ENCODE results near the gene SYK.
"Not testable (repeated sequence)": the region's sequence is repeated elsewhere in the genome, so short reads cannot be mapped to it uniquely, and the experiment has no call there.

The SYK gene

DNA sequence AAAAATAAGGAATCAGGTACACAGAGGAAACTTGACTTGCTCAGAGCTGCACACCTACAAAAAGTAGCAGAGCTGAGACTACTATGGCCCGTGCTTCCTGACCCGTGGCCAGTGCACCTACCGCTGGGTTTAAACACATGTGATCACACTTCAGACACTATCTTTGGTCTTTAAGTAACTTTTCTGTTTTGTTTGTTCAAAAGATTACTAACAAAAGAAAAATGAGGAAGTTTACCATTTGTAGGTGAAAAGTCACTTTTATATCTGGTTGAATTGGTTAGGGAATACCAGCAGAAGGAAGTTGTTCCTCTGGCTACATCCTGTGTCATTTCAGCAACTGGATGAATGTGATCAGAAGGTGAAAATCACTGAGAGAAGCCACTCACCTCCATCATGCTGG lies 6.5 kb upstream of the SYK start:
- DNase-seq (ENCODE audit: insufficient read length, low spot score) = no peak

DNA sequence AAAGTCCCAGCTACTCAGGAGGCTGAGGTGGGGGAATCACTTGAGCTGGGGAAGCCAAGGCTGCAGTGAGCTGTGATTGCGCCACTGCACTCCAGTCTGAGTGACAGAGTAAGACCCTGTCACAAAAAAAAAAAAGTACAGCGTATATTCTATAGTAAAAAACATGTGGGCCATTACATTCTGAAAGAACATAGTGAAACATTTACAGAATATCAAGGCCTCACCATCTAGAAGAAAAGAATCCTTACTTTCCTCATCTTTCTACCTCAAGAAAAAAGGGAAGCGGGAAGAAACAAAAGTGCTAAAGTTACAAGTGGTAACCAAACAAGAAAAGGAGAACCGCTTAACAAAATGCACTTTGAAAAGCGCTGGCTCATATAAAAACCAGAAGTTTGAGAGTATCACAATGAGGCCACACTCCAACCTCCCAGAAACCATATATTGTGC lies 5.7 kb upstream of the SYK start:
- FAIRE-seq (peak; percentile 96), DNase-seq (ENCODE audit: insufficient read length, low spot score) (no peak)

More for the DNA sequence above, 6.5 kb upstream of the SYK start:
- FAIRE-seq = peak; percentile 95

DNA sequence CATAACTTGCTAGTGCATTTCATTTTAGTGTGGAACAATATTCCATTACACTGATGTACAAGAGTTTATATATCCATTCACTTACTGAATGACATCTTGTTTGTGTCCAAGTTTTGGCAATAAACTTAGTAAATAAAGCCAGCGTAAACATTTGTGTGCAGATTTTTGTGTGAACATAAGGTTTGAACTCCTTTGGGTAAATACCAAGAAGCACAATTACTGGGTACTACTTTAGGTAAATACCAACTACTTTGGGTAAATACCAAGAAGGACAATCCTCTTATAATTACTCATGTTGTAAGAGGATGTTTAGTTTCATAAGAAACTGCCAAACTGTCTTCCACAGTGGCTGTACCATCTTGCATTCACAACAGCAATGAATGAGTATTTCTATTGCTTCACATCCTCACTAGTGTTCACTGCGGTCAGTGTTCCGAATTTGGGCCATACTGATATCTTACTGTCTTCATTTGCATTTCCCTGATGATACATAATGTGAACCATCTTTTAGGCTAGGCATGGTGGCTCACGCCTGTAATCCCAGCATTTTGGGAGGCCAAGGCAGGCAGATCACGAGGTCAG lies 2.3 kb upstream of the SYK start:
- DNase-seq (ENCODE audit: insufficient read length, low spot score) = no peak
- FAIRE-seq = peak; percentile 53

DNA sequence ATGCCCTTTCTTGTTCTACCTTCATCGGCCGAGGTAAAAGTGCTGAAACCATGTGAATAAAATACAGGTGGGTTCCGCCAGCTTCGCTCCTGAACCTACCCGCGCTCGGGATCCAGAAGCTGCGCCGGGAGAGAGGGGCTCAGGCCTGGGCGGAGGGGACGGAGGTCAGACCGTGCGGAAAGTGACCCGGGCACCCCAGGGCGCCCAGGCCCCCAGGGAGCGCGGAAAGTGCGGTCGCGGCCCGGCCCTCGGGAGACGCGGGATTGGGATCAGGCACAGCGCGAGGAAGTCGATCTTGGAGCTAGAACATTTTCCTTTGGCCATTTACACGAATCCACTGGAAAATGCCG lies 329 bp downstream of the SYK start:
- no peak for DNase-seq (ENCODE audit: insufficient read length, low spot score)
- FAIRE-seq = peak; percentile 86

DNA sequence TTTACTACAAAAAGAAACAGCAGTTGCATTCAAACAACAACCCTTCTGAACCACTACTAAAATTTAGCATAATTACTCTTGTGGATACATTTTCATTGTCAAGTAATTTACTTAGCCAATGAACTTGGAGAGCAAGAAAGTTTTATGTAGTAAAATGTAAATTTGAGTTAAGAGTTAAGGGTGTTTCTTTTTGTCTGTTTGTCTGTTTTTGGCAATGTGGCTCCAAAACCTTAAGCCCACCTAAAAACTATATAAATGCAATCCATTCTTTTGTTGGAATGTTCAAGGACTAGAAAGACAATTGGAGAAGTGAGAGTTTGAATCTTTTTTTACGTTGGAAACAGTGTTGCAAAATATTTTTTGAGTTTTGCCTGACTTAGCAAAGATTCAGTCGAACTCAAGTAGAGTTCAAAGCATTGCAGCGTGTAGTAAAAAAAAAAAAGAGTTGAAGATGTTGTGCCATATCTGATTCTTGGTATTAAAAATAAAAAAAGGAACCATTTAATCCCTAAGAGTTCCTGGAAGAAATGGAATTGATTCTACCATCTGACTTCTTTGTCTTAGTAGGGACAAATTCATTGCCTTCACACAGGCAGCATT lies 867 bp downstream of the SYK start:
- DNase-seq (ENCODE audit: insufficient read length, low spot score) (no peak), FAIRE-seq (peak; percentile 70)

DNA sequence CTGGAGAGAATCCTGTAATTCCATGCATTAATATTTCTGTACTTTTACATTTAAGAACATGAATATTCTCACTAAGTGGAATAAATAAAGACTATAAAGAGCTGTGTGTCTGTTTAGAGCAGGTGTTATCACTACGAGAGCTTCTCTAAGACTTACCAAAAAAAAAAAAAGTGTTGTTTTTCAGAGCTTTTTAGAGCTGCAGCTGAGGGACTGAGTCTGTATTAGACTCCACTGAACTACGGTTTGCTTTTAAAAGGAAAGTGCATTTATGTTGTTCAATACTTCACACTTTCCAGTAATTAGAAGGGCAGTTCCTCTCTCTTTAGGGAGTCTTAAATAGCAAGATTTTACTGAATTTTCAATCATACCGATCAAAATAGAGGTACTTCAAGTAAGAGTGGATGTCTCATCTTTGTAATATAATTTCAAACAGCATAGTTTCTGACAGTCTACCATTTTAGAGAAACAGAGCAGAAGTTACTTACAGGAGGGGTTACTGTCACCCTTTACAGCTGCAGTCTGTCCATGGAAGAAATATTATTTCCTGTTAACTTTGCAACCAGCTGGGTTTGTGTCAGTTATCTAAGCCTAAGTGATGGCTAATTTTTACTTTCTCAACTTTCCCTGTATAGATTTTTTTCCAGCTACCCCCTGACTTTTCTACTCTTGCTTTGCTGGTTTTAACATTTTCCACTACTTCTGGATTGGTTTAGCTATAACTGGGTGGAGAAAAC lies 2.4 kb downstream of the SYK start:
- DNase-seq (ENCODE audit: insufficient read length, low spot score) (no peak), FAIRE-seq (peak; percentile 94)

DNA sequence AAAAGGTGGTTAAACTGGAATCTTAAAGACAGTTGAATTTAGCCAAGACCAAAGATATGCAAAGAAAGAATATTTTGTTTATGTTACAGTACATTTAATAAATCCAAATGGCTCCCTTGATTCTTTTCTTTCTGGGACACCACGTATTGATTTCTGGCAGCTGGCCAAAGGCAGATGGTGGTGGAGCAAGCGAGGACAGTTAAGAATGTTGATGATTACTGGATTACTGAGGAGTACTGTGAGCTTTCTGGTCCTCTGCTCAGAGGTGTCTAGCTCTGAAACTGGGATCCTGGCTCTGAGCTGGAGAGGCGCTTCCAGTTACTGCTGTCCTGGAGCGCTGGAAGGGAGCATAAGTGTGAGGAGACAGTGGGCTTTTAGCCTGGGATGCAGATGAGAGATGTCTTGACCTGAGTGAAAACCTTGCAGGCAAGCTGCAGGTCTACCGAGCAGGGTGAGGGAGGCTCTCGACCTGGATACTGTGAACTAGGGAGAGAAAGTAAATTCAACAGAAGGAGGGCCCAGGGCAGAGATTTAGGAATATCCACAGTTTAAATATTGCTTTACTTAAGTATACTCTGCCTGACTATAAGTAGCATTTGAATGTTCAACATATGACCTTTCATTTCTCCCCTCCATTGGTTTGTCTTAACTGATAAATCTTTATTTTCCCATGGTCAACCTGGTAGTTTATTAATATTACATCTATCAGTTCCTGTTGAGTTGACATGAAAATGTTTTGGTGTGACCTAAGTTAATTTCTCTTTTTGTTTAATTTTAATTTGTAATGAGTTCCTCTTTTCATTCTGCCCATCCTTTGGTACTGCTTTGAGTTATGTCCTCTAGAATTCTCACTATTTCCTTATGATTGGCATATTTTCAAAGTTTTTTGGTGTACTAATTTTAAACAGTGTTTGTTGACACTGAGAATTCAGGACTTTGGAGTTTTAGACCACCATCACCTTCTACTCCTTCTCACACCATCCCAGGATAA lies 3.7 kb downstream of the SYK start:
- FAIRE-seq (no peak), DNase-seq (ENCODE audit: insufficient read length, low spot score) (no peak)

DNA sequence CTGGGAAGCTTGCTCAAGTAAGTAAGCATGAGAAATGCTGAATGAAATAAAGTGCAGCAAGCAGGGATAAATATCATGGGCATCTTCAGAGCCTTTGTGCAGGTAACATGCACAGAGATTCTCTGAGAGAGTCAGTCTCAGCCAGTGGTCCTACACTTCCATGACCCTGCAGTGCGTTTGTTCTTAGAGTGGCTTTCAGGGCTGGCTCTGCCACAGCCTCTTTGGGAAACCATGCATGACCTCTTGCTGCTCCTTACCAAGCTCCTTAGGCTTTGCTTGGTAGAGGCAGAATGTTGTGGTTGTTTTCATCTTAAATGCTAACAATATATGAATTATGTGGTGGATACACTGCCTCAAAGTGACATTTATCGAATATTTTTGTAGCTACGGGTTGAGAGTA lies 5.4 kb downstream of the SYK start:
- FAIRE-seq (no peak), DNase-seq (ENCODE audit: insufficient read length, low spot score) (no peak)

DNA sequence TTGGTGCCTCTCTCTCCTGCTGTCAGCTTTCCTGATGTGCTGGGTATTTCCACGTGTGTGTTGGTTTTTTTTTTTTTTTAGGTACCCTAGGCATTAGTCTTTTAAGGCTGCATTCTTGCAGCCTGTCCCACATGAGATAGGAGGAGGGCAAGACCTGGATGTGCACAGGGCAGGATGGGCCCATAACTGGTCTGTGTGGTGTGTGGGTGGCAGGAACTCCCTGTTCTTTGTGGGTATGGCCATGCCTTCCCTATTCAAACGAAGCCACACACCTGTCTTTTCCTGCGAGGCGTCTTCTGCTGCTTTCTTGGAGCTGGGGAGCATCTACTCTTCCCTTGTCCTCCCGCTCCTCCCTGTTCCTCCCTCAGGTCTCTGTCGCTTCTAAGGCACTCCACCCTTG lies 6.8 kb downstream of the SYK start:
- DNase-seq (ENCODE audit: insufficient read length, low spot score) (no peak), FAIRE-seq (peak; percentile 90)

DNA sequence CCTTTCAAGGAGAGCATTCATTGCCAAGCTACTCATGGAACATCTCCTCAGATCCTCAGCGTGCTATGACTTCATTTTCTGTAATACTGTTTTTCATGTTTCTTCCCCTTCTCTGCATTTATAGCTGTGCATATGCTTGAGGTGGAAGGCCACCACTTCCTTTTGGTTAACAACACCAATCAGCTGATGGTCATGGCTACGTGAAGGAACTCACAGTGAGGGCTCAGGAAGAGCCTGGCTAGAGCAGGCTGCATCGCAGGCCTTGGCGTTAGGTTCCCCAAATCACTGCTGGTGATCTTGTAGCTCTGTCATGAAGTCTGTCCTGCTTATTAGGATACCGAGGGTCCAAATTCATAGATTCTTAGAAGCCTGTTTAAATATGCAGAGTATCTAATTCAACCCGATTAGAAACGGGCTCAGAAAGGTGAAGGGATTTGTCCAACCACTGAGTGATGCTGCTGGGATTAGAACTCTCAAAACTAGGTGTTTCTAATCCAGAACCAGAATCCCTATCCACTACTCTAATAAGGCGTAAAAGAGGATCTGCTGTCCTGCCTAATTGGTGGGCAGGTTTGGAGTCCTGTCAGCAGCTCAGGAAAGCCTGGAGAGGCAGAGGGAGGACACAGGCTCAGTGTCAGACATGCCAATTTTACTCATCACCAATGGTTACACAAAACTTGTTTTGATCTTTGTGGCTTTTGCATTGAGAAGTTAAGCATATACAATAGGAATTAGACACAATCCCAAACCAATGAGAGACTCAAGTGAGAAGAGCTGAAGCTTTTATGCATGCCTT lies 7.5 kb downstream of the SYK start:
- FAIRE-seq (peak; percentile 98), DNase-seq (ENCODE audit: insufficient read length, low spot score) (no peak)

DNA sequence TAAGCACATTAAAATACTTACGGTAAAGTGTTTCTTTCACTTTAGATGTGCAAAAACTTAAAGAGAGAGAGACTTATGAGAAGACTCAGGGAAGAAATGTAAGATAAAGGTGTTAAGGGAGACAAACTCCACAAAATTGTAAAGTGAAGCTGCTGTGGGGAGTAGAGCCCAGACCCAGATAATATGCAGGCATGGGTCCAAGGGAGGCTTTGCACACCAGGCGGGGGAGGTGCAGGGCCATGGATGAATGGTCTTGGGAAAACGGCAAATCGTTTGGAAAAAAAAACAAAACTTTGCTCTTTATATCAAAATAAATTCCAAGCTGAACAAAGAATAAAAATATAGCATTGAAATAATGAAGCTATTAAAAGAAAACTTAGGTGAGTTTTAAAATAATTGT lies 9.1 kb downstream of the SYK start:
- no peak for DNase-seq (ENCODE audit: insufficient read length, low spot score)
- FAIRE-seq = peak; percentile 26

DNA sequence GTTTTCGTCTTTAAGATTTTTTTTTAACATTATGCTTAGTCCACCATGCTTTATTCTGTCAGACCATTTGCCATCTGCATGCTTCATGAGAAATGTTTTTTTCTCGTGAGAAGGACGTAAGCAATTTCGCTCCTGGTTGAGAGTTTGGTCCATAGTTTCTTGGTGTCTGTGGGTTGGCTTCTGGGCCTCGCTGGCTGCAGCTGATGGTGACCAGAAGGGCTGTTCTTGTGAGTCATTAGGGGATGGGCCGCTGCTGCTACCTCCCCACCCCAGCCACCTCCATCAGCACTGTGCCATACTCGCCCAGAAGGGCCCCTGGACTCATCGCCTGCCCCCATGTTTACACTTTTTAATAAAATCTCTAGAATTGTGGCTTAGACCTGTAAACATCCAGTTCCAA lies 11.4 kb downstream of the SYK start:
- FAIRE-seq = peak; percentile 73
- DNase-seq (ENCODE audit: insufficient read length, low spot score) = no peak

DNA sequence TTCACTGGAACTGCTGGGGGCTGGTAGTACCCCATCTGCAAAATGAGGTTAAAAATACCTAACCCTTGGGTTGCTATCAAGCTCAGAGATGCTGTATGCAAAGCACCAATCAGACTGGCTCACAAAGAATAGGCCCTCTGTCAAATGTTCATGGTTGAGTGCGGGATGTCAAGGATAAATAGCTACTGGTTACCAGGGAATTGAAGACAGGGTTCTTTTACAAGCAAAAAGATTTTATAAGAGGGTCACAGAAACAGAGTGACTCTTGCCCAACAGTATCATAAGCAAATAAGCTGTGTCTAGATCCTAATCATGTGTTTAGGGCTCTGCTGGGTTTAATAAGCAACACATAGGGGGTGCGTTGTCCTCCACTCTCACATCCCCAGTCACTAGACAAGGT lies 11.9 kb downstream of the SYK start:
- peak; percentile 48 for FAIRE-seq
- DNase-seq (ENCODE audit: insufficient read length, low spot score) = no peak

DNA sequence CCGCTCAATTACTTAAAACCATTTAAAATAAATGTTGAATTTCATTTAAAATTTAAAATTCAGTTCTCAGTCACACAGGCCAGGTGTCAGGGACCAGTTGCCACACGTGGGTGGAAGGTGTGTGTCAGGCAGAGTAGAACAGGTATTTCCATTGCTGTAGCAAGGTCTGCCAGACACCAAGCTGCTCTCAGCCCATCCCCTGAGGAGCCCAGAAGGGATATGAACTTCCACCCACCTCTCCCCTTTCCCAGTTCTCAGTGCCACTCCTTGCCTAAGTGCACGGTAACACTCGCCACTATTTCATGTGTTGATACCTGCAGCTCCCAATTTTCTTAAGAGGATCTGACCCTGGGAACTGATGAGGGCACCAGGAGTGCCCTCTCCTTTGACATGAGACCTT lies 12.7 kb downstream of the SYK start:
- DNase-seq (ENCODE audit: insufficient read length, low spot score) = no peak
- no peak for FAIRE-seq

DNA sequence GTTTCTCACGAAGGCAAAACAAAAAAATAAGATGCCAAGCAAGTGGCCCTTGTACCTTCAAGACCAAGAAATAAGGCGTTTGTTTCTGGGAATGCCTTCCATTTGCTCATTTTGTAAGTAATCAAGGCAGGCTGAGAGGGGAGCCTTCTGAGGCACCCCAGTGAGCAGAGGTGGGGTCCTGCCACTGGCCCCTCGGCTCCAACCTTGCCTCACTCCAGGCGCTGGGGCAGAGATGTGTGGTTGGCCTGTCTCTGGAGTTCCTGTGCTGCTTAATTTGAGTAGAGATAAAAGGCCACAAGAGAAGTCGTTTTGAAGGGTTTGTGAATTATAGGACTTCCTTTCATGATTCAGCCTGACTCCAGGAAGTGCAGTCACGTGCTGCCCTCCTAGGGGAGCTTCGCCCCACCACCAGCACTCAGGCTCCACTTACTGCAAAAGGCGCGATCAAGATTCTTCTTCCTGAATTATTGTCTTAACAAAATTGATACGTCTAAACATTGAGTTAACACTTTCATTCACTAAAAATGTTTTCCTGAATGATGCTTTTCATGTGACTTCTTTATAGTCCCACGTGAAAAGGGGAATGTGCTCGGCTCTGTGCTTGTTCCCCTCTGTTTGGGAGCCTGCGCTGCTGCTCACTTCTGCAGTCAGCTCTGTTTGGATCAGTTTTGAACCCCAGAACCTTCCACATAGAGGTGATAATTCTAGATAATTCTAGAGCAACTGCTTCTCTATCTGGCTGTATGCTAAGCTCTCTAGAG lies 13.7 kb downstream of the SYK start:
- DNase-seq (ENCODE audit: insufficient read length, low spot score) (no peak), FAIRE-seq (peak; percentile 98)

DNA sequence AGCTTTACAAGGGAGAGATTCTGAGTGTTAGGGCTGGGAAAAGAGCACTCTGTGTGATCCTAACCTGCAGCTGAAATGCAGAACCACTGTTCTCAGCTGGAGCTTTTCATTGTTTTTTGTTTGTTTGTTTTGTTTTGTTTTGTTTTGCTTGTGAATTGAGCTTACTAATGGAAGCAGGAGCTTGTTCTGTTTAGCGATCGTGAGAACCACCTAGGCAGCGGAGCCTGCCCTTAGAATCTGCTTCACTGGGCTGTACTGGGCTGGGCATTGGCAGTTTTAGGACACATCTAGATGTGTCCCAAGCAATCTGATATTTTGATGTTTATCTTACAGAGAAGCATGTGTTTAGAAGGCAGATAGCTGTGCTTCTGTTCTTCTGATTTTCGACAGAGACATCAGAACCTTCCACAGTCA lies 14.3 kb downstream of the SYK start:
- FAIRE-seq (no peak), DNase-seq (ENCODE audit: insufficient read length, low spot score) (no peak)

DNA sequence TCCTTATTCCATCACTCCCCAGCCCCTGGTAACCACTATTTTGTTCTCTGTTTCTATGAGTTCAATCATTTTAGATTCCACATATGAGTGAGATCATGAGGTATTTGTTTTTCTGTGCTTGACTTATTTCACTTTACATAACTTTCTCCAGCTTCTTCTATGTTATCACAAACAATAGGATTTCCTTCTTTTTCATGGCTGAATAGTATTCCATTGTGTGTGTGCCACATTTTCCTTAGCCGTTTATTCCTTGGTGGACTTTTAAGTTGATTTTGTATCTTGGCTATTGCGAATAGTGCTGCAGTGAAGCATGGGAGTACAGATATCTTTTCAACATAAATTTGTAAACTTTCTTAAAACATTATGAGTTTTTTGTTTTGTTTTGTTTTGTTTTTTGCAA lies 15.1 kb downstream of the SYK start:
- DNase-seq (ENCODE audit: insufficient read length, low spot score) (no peak), FAIRE-seq (no peak)

DNA sequence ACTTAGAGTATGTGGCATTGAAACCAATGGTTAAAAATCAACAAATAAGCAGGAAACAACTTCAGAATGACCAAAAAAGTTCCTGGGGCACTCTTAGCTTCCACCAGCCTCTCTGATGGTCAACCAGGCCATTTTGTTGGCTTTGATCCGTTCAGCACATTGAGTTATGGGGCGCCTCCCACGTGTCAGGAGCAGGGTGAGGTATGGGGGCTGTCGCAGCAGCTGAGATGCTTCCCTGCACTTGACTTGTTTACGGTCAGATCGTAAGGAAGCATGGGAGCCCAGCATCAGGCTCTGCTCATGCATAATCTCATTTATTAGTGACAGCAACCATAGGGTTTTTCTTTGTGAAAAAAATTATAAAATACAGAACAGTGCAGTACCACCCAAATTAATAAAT lies 16.7 kb downstream of the SYK start:
- DNase-seq (ENCODE audit: insufficient read length, low spot score) = no peak
- peak; percentile 4 for FAIRE-seq

DNA sequence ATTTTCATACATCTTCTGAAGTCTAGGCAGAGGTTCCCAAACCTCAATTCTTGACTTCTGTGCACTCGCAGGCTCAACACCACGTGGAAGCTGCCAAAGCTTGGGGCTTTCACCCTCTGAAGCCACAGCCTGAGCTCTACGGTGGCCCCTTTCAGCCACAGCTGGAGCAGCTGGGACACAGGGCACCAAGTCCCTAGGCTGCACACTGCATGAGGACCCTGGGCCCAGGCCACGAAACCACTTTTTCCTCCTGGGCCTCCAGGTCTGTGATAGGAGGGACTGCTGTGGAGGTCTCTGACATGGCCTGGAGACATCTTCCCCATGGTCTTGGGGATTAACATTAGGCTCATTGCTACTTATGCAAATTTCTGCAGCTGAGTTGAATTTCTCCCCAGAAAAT lies 18.8 kb downstream of the SYK start:
- not testable (repeated sequence) for FAIRE-seq; DNase-seq (ENCODE audit: insufficient read length, low spot score)

DNA sequence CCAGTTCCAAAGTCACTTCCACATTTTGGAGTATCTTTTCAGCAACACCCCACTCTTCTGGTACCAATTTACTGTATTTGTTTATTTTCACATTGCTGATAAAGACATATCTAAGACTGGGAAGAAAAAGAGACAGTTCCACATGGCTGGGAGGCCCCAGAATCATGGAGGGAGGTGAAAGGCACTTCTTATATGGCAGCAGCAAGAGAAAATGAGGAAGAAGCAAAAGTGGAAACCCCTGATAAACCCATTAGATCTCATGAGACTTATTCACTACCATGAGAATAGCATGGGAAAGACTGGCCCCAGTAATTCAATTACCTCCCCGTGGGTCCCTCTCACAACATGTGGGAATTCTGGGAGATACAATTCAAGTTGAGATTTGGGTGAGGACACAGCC lies 19.6 kb downstream of the SYK start:
- FAIRE-seq; DNase-seq (ENCODE audit: insufficient read length, low spot score): not testable (repeated sequence)
